B cell (primary cell): ENCODE data around the gene TRPV4. TPM values are rescaled to one million over a fixed set of nuclear protein-coding genes. Genes with fewer than 3 reads are reported as not detected.

Source experiments
- ATAC-seq: fragments of 200-7000 bp; cut with Tn5 transposase; one replicate; pipeline ENCODE4 v1.10.0; 2021; ENCODE audit warnings: low read depth, mild to moderate bottlenecking, moderate number of reproducible peaks, moderate library complexity
- CTCF ChIA-PET: fragments of 350-600 bp; sonication (Branson Sonifier 250); formaldehyde crosslinking; loops from one replicate; lab custom pipeline; 2021; ENCODE audit warnings: antibody characterized with exemption, inconsistent platforms; lab: Charles Lee
- POLR2A ChIA-PET: fragments of 350-600 bp; sonication (Branson Sonifier 250); formaldehyde crosslinking; loops from one replicate; lab custom pipeline; 2021; ENCODE audit warnings: antibody characterized with exemption; lab: Charles Lee
- DNase-seq: peaks from one replicate; pipeline ENCODE4 v3.0.0; 2013
- H2AFZ ChIP-seq: 2 replicates; pipeline ENCODE4 v1.6.1; 2012; ENCODE audit warnings: mild to moderate bottlenecking, low read depth, low read length; ENCODE audit not compliant: insufficient read depth, poor library complexity, severe bottlenecking
- H3K27ac ChIP-seq, 2 donors: 1 replicate in 1 of 2; 2 replicates in 1 of 2; pipeline ENCODE4 v1.5.1; 2012 to 2013; ENCODE audit warnings: low read length in 2 of 2, mild to moderate bottlenecking in 2 of 2, moderate library complexity in 1 of 2
- H3K27me3 ChIP-seq, 4 experiments: fragments of 200-600 bp in 1 of 4; sonication (generic) in 1 of 4; replicated peaks in 1 of 4; 1 replicate in 2 of 4; 2 replicates in 2 of 4; pipeline versions ENCODE4 v1.6.1 to v1.7.0; 2013 to 2016; ENCODE audit warnings: low read length in 3 of 4, mild to moderate bottlenecking in 2 of 4, mixed read lengths in 1 of 4, moderate library complexity in 1 of 4; ENCODE audit not compliant: insufficient read depth in 4 of 4, control insufficient read depth in 3 of 4; ENCODE audit errors: control extremely low read depth in 1 of 4
- H3K36me3 ChIP-seq, 2 experiments: replicated peaks in 1 of 2; 1 replicate in 1 of 2; 2 replicates in 1 of 2; pipeline versions ENCODE4 v1.6.1 to v1.7.1; 2013; ENCODE audit warnings: low read length in 1 of 2; ENCODE audit not compliant: insufficient read depth in 2 of 2, control insufficient read depth in 1 of 2; ENCODE audit errors: control extremely low read depth in 1 of 2, extremely low read depth in 1 of 2
- H3K4me1 ChIP-seq, 2 donors: fragments of 200-600 bp in 1 of 2; sonication (generic) in 1 of 2; 1 replicate in 1 of 2; 2 replicates in 1 of 2; pipeline versions ENCODE4 v1.5.1 to v1.6.1; 2013 to 2017; ENCODE audit warnings: low read length in 2 of 2; ENCODE audit not compliant: control insufficient read depth in 2 of 2, insufficient read depth in 2 of 2
- H3K4me2 ChIP-seq: replicated peaks from 2 replicates; pipeline ENCODE3; 2012; ENCODE audit warnings: mild to moderate bottlenecking, low read depth, low read length; ENCODE audit not compliant: poor library complexity, severe bottlenecking
- H3K4me3 ChIP-seq, 5 experiments: fragments of 200-600 bp in 1 of 5; sonication (generic) in 1 of 5; 1 replicate in 3 of 5; 2 replicates in 2 of 5; pipeline versions ENCODE4 v1.5.1 to v1.7.0; 2011 to 2016; ENCODE audit warnings: low read length in 4 of 5, mild to moderate bottlenecking in 4 of 5, low read depth in 2 of 5, control low read depth in 1 of 5, moderate library complexity in 1 of 5; ENCODE audit not compliant: insufficient read depth in 1 of 5; ENCODE audit errors: control extremely low read depth in 1 of 5, extremely low read depth in 1 of 5
- H3K79me2 ChIP-seq: fragments of 200-600 bp; sonication (generic); one replicate; pipeline ENCODE4 v1.6.0; 2016; ENCODE audit warnings: low read length; ENCODE audit not compliant: control insufficient read depth, insufficient read depth
- H3K9ac ChIP-seq: fragments of 200-600 bp; sonication (generic); 2 replicates; pipeline ENCODE4 v1.6.1; 2017; ENCODE audit warnings: mild to moderate bottlenecking, low read length, moderate library complexity
- H3K9me3 ChIP-seq, 3 donors: one replicate each; pipeline versions ENCODE4 v1.6.1 to v1.7.1; 2013; ENCODE audit warnings: low read length in 2 of 3; ENCODE audit not compliant: control insufficient read depth in 2 of 3, insufficient read depth in 1 of 3; ENCODE audit errors: control extremely low read depth in 1 of 3
- H4K20me1 ChIP-seq: 2 replicates; pipeline ENCODE4 v1.6.0; 2012; ENCODE audit warnings: mild to moderate bottlenecking, low read length; ENCODE audit not compliant: insufficient read depth, control insufficient read depth, poor library complexity, severe bottlenecking
- H3K27ac Mint-ChIP-seq: one replicate; pipeline ENCODE4 v1.8.0; 2021; ENCODE audit warnings: mixed read lengths
- H3K27me3 Mint-ChIP-seq: one replicate; pipeline ENCODE4 v1.8.0; 2021; ENCODE audit warnings: mixed read lengths
- H3K4me1 Mint-ChIP-seq: one replicate; pipeline ENCODE4 v1.8.0; 2021; ENCODE audit warnings: mixed read lengths
- H3K4me3 Mint-ChIP-seq: one replicate; pipeline ENCODE4 v1.8.0; 2021; ENCODE audit warnings: mixed read lengths
- H3K9me3 Mint-ChIP-seq: one replicate; pipeline ENCODE4 v1.8.0; 2022; ENCODE audit warnings: mixed read lengths; ENCODE audit not compliant: insufficient read depth
- EZH2 ChIP-seq: IDR thresholded peaks from 2 replicates; pipeline ENCODE4 v1.6.1; 2012; ENCODE audit warnings: borderline replicate concordance, low read depth, mild to moderate bottlenecking, moderate library complexity, low read length; ENCODE audit not compliant: insufficient read depth, poor library complexity, severe bottlenecking
- WGBS: methylation state at CpG from one replicate; pipeline ENCODE4 v1.1.5; 2013; ENCODE audit warnings: missing lambda C conversion rate; ENCODE audit not compliant: insufficient coverage; 5-methylcytosine and 5-hydroxymethylcytosine counted together
- intact Hi-C: fragments of 100-400 bp; cut with micrococcal nuclease; formaldehyde crosslinking; loops from one replicate; pipeline ENCODE4 v1.10.0; 2022
- polyA plus RNA-seq: library from polyadenylated mRNA; depleted of rRNA; stranded (reverse); fragments of >200 nt; gene quantifications from 2 replicates; pipeline ENCODE4 v1.2.3, GENCODE V29; 2012
- total RNA-seq, 2 donors: library from RNA; stranded (reverse); fragments of 120-200 nt in 1 of 2; gene quantifications; 1 replicate in 1 of 2; 2 replicates in 1 of 2; pipeline versions ENCODE4 v1.2.3 to v1.2.4, GENCODE V29; 2013 to 2022
- TF ChIP-seq, protein P1 (sequence below): fragments of 200-600 bp; IDR thresholded peaks from one replicate; pipeline ENCODE4 v1.8.0; 2022; ENCODE audit warnings: antibody characterized with exemption, mild to moderate bottlenecking

TRPV4 gene
- total and polyA plus RNA-seq, 2 donors (not counting 1 experiment from before 2014, with no cell fraction given): not detected

DNA sequence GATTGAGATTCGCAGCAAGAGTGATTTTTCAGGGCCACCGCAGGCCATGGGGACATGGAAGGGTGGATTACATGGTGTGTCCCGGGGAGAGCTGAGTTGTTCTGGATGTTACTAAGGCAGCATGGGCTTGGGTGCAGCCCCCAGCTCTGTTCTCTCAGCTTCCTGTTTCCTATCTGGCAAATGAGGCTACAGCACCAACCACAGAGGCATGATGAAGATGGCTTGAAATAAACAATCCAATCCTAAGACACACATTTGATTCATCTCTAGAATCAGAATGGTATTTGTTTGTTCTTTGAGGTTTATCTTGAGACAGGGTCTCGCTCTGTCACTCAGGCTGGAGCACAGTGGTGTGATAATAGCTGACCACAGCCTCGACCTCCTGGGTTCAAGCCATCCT is 25.6 kb upstream of the TRPV4 start:
- POLR2A ChIA-PET: no interaction called here

DNA sequence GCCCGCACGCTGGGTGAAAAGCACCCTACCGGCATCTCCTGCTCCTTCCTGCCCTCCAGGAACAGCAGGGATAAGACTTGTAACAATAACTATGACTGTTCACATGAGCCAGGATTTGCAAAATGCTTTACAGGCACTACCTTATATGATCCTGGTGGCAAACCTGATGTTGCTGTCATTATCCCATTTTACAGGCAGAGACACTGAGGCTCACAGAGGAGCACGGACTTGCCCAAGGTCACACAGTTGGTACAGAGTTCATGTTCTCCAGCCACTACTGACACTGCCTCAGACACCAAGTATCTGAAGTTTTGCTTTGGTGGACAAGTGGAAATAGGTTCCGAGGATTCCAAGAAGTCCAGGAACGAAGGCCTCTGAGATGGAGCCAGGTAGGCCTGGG is 24.5 kb upstream of the TRPV4 start:
- peaks cover 2 to 42% of the 10 kb centered on the region in 2 experiments for H3K36me3 ChIP-seq
- 100% methylated on average over 4 of the region's 6 CpGs for WGBS
- no peak overlapping the region for H3K27ac Mint-ChIP-seq
- no peak overlapping the region for H3K9ac ChIP-seq
- H2AFZ ChIP-seq: no peak overlapping the region
- H4K20me1 ChIP-seq: no peaks in the 10 kb centered on the region
- DNase-seq: no peak
- no peaks in the 10 kb centered on the region for H3K9me3 ChIP-seq
- peaks cover 8% of the 10 kb centered on the region for H3K79me2 ChIP-seq
- peaks cover 0 to 3% of the 10 kb centered on the region in 2 donors for H3K4me1 ChIP-seq
- ChIA-PET POLR2A (no interaction called here), CTCF (interaction anchor here (1.3 to 1.4 kb wide), 2 partner anchors 12 to 29 kb away, joined by 3 to 4 read pairs; no protein-coding TSS in a partner anchor)
- H3K4me1 Mint-ChIP-seq: peaks cover 2% of the 10 kb centered on the region
- TF ChIP-seq, protein P1, sequence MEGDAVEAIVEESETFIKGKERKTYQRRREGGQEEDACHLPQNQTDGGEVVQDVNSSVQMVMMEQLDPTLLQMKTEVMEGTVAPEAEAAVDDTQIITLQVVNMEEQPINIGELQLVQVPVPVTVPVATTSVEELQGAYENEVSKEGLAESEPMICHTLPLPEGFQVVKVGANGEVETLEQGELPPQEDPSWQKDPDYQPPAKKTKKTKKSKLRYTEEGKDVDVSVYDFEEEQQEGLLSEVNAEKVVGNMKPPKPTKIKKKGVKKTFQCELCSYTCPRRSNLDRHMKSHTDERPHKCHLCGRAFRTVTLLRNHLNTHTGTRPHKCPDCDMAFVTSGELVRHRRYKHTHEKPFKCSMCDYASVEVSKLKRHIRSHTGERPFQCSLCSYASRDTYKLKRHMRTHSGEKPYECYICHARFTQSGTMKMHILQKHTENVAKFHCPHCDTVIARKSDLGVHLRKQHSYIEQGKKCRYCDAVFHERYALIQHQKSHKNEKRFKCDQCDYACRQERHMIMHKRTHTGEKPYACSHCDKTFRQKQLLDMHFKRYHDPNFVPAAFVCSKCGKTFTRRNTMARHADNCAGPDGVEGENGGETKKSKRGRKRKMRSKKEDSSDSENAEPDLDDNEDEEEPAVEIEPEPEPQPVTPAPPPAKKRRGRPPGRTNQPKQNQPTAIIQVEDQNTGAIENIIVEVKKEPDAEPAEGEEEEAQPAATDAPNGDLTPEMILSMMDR: no peak
- no peak for TF ChIP-seq EZH2
- H3K27me3 ChIP-seq: no peaks in the 10 kb centered on the region
- intact Hi-C loops: no loop called here
- H3K27ac ChIP-seq: no peak overlapping the region
- H3K4me3 ChIP-seq: no peak overlapping the region
- ATAC-seq: no peak
- H3K4me3 Mint-ChIP-seq: no peak overlapping the region
- no peaks in the 10 kb centered on the region for H3K27me3 Mint-ChIP-seq
- no peaks in the 10 kb centered on the region for H3K9me3 Mint-ChIP-seq
- no peak overlapping the region for H3K4me2 ChIP-seq

More for the DNA sequence above, 25.6 kb upstream of the TRPV4 start:
- 88% methylated on average over 3 of the region's 5 CpGs for WGBS
- intact Hi-C loops: no loop called here
- no peak for ATAC-seq
- H3K4me3 ChIP-seq: no peak overlapping the region
- H3K27ac ChIP-seq: no peak overlapping the region
- Mint-ChIP-seq H3K4me1 (peaks cover 2% of the 10 kb centered on the region), H3K4me3 (no peak overlapping the region), H3K9me3 (no peaks in the 10 kb centered on the region), H3K27me3 (no peaks in the 10 kb centered on the region), H3K27ac (no peak overlapping the region)
- no peak overlapping the region for H2AFZ ChIP-seq
- no peak overlapping the region for H3K9ac ChIP-seq
- CTCF ChIA-PET: interaction anchor here (0.6 to 2.4 kb wide), 3 partner anchors 13 to 81 kb away, joined by 3 to 14 read pairs (median 3); no protein-coding TSS in a partner anchor
- no peaks in the 10 kb centered on the region for H3K27me3 ChIP-seq
- peaks cover 11% of the 10 kb centered on the region for H3K79me2 ChIP-seq
- H4K20me1 ChIP-seq: no peaks in the 10 kb centered on the region
- H3K4me2 ChIP-seq: no peak overlapping the region
- no peaks in the 10 kb centered on the region for H3K9me3 ChIP-seq
- no peaks in the 10 kb centered on the region for H3K4me1 ChIP-seq
- peaks cover 2 to 39% of the 10 kb centered on the region in 2 experiments for H3K36me3 ChIP-seq
- TF ChIP-seq, protein P1: no peak
- TF ChIP-seq EZH2: no peak
- DNase-seq: no peak
